ENCODE data around the gene ATL3.
"Not testable (repeated sequence)": the region's sequence is repeated elsewhere in the genome, so short reads cannot be mapped to it uniquely, and the experiment has no call there.

The ATL3 gene

GRCh38 chr11:63617686-63618085, 53.5 kb downstream of the ATL3 start:
- DNase-seq: not testable (repeated sequence)

GRCh38 chr11:63616953-63617352, 54.2 kb downstream of the ATL3 start:
- DNase-seq: no peak

GRCh38 chr11:63614136-63614671, 57.0 kb downstream of the ATL3 start, which contains the start of gene PLAAT3:
PLAAT3 (minus strand) TSS chr11:63614433; CDS start chr11:63614014, 419 bp downstream.
- peak; percentile 32 for DNase-seq

GRCh38 chr11:63613517-63614135, 57.5 kb downstream of the ATL3 start:
- peak; percentile 27 for DNase-seq

- DNase-seq: no peak
Observed at GRCh38 chr11:63612181-63612580, 59.0 kb downstream of the ATL3 start.

GRCh38 chr11:63611395-63611747, 59.8 kb downstream of the ATL3 start:
- no peak for DNase-seq

GRCh38 chr11:63610604-63611394, 60.4 kb downstream of the ATL3 start:
- no peak for DNase-seq

- DNase-seq: no peak
Observed at GRCh38 chr11:63609971-63610580, 61.1 kb downstream of the ATL3 start.

GRCh38 chr11:63609536-63609935, 61.6 kb downstream of the ATL3 start:
- DNase-seq: no peak

GRCh38 chr11:63608353-63609345, 62.5 kb downstream of the ATL3 start:
- no peak for DNase-seq

GRCh38 chr11:63603180-63603518, 68.0 kb downstream of the ATL3 start:
- DNase-seq: no peak

- DNase-seq: not testable (repeated sequence)
Observed at GRCh38 chr11:63602290-63603179, 68.6 kb downstream of the ATL3 start.

GRCh38 chr11:63599211-63600122, 71.7 kb downstream of the ATL3 start:
- no peak for DNase-seq

- no peak for DNase-seq
Observed at GRCh38 chr11:63598556-63598955, 72.6 kb downstream of the ATL3 start.

GRCh38 chr11:63595296-63595695, 75.9 kb downstream of the ATL3 start:
- DNase-seq: no peak

GRCh38 chr11:63592975-63593395, 78.2 kb downstream of the ATL3 start:
- peak; percentile 12 for DNase-seq

GRCh38 chr11:63590024-63590788, 81.0 kb downstream of the ATL3 start:
- no peak for DNase-seq

GRCh38 chr11:63589000-63589399, 82.2 kb downstream of the ATL3 start:
- DNase-seq: no peak

GRCh38 chr11:63586451-63587166, 84.6 kb downstream of the ATL3 start:
- no peak for DNase-seq
